ENCODE measurements around the gene NECTIN4. TPM values are rescaled to one million over a fixed set of nuclear protein-coding genes. Genes with fewer than 3 reads are reported as not detected.

The NECTIN4 gene
- total RNA-seq, 1 donor from 2014 or later: not detected

GRCh38 chr1:161114556-161114955, 25.2 kb upstream of the NECTIN4 start:
- Histone ChIP-seq H3K36me3 (no peaks in the 10 kb centered on the region), H2AFZ (replicated peaks) (no peak overlapping the region), H3K4me1 (peaks cover 10% of the 10 kb centered on the region), H3K27ac (no peak overlapping the region), H3K27me3 (no peaks in the 10 kb centered on the region), H3F3A (ENCODE audit: low read depth) (peaks cover 24% of the 10 kb centered on the region), H4K20me1 (ENCODE audit: low read depth) (peaks cover 38% of the 10 kb centered on the region), H3K9me3 (ENCODE audit: low read depth) (no peaks in the 10 kb centered on the region), H3K4me2 (no peak overlapping the region), H3K9ac (no peak overlapping the region), H3K4me3 (no peak overlapping the region), H3K79me2 (ENCODE audit: low read depth) (peaks cover 97% of the 10 kb centered on the region)
- Mint-ChIP-seq H3K27ac (no peak overlapping the region), H3K4me1 (peaks cover 20% of the 10 kb centered on the region), H3K36me3 (peaks cover 2% of the 10 kb centered on the region), H3K9me3 (no peaks in the 10 kb centered on the region), H3K27me3 (ENCODE audit: insufficient read depth, low read depth) (peaks cover 7% of the 10 kb centered on the region), H3K4me3 (no peak overlapping the region)
- TF ChIP-seq EZH2phosphoT487 (IDR thresholded peaks at IDR 0.05): no peak
- TF ChIP-seq CTCF (IDR thresholded peaks at IDR 0.05): no peak
- TF ChIP-seq EZH2 (IDR thresholded peaks at IDR 0.05): no peak
- no peak for DNase-seq (ENCODE audit: low spot score)

GRCh38 chr1:161113915-161114314, 24.6 kb upstream of the NECTIN4 start:
- peaks cover 13% of the 10 kb centered on the region for H3K4me1 Mint-ChIP-seq
- TF ChIP-seq CTCF (IDR thresholded peaks at IDR 0.05) (no peak), EZH2phosphoT487 (IDR thresholded peaks at IDR 0.05) (no peak), EZH2 (IDR thresholded peaks at IDR 0.05) (no peak)
- Histone ChIP-seq H3K4me1 (peaks cover 4% of the 10 kb centered on the region), H3K27ac (no peak overlapping the region), H3K4me2 (no peak overlapping the region), H3K9me3 (ENCODE audit: low read depth) (no peaks in the 10 kb centered on the region), H2AFZ (replicated peaks) (no peak overlapping the region), H3K27me3 (no peaks in the 10 kb centered on the region), H3K36me3 (no peaks in the 10 kb centered on the region), H3F3A (ENCODE audit: low read depth) (peaks cover 18% of the 10 kb centered on the region), H3K4me3 (no peak overlapping the region), H3K79me2 (ENCODE audit: low read depth) (peaks cover 97% of the 10 kb centered on the region), H4K20me1 (ENCODE audit: low read depth) (peaks cover 32% of the 10 kb centered on the region), H3K9ac (no peak overlapping the region)
- DNase-seq (ENCODE audit: low spot score): no peak
- no peak overlapping the region for H3K4me3 Mint-ChIP-seq
- no peak overlapping the region for H3K27ac Mint-ChIP-seq
- no peaks in the 10 kb centered on the region for H3K9me3 Mint-ChIP-seq
- H3K36me3 Mint-ChIP-seq: peaks cover 4% of the 10 kb centered on the region
- H3K27me3 Mint-ChIP-seq (ENCODE audit: insufficient read depth, low read depth): peaks cover 7% of the 10 kb centered on the region

- no peak overlapping the region for H2AFZ ChIP-seq (replicated peaks)
- Mint-ChIP-seq H3K4me1 (peaks cover 3% of the 10 kb centered on the region), H3K4me3 (no peak overlapping the region), H3K36me3 (peaks cover 6% of the 10 kb centered on the region), H3K27ac (no peak overlapping the region), H3K9me3 (no peaks in the 10 kb centered on the region), H3K27me3 (ENCODE audit: insufficient read depth, low read depth) (peaks cover 4% of the 10 kb centered on the region)
- peaks cover 90% of the 10 kb centered on the region for H3K79me2 ChIP-seq (ENCODE audit: low read depth)
- TF ChIP-seq EZH2phosphoT487 (IDR thresholded peaks at IDR 0.05): no peak
- TF ChIP-seq EZH2 (IDR thresholded peaks at IDR 0.05): no peak
- no peak for TF ChIP-seq CTCF (IDR thresholded peaks at IDR 0.05)
- H3K27ac ChIP-seq: no peak overlapping the region
- H3F3A ChIP-seq (ENCODE audit: low read depth): no peaks in the 10 kb centered on the region
- H4K20me1 ChIP-seq (ENCODE audit: low read depth): peaks cover 28% of the 10 kb centered on the region
- H3K36me3 ChIP-seq: no peaks in the 10 kb centered on the region
- no peak overlapping the region for H3K4me2 ChIP-seq
- H3K9me3 ChIP-seq (ENCODE audit: low read depth): no peaks in the 10 kb centered on the region
- no peak overlapping the region for H3K4me3 ChIP-seq
- H3K9ac ChIP-seq: no peak overlapping the region
- no peak for DNase-seq (ENCODE audit: low spot score)
- no peaks in the 10 kb centered on the region for H3K4me1 ChIP-seq
- no peaks in the 10 kb centered on the region for H3K27me3 ChIP-seq
Measured at GRCh38 chr1:161111527-161111926, 22.2 kb upstream of the NECTIN4 start.

Measured in neural progenitor cell (in vitro differentiated cells).